Upper lobe of right lung (tissue), 1 donor: ENCODE measurements around the gene RNH1. TPM values are rescaled to one million over a fixed set of nuclear protein-coding genes. Genes with fewer than 3 reads are reported as not detected.

Source experiments
- ATAC-seq: fragments of 200-7000 bp; cut with Tn5 transposase; one replicate; pipeline ENCODE4 v1.9.1; 2020; ENCODE audit warnings: mild to moderate bottlenecking, moderate library complexity
- DNase-seq: peaks from one replicate; pipeline ENCODE4 v3.0.0-alpha.2; 2020
- H3K27ac ChIP-seq: fragments of 200-600 bp; one replicate; pipeline ENCODE4 v1.8.0; 2022
- H3K27me3 ChIP-seq: fragments of 200-600 bp; one replicate; pipeline ENCODE4 v1.8.0; 2022; ENCODE audit warnings: mild to moderate bottlenecking
- H3K36me3 ChIP-seq: fragments of 200-600 bp; one replicate; pipeline ENCODE4 v1.8.0; 2022
- H3K4me1 ChIP-seq: fragments of 200-600 bp; one replicate; pipeline ENCODE4 v1.8.0; 2022
- H3K4me3 ChIP-seq: fragments of 200-600 bp; one replicate; pipeline ENCODE4 v1.8.0; 2022; ENCODE audit warnings: mild to moderate bottlenecking
- H3K9me3 ChIP-seq: fragments of 200-600 bp; one replicate; pipeline ENCODE4 v1.8.0; 2022
- CTCF ChIP-seq: fragments of 200-600 bp; IDR thresholded peaks from one replicate; pipeline ENCODE4 v1.8.0; 2022; ENCODE audit warnings: antibody characterized with exemption
- intact Hi-C: fragments of 100-400 bp; cut with DNase I; formaldehyde crosslinking; loops from one replicate; pipeline ENCODE4 v1.11.0; 2022
- total RNA-seq: library from RNA; stranded (reverse); fragmentation: NEBNext Ultra II Directional; extraction: Animal tissue kit (Norgen Biotek cat#: 25700); gene quantifications from one replicate; pipeline ENCODE4 v1.2.1, GENCODE V29; 2021
- donor health status: DM: no; HTN: yes; CAD: no; lungs with severe emphysema.

Gene RNH1
- total RNA-seq, 1 donor from 2014 or later = 245 TPM

GRCh38 chr11:476416-476815 is 30.6 kb downstream of the RNH1 start:
- no peak overlapping the region for H3K4me3 ChIP-seq
- H3K27me3 ChIP-seq = no peaks in the 10 kb centered on the region
- ATAC-seq = no peak
- H3K27ac ChIP-seq = no peak overlapping the region
- no peak for DNase-seq
- H3K36me3 ChIP-seq = no peaks in the 10 kb centered on the region
- TF ChIP-seq CTCF = no peak
- H3K4me1 ChIP-seq = no peaks in the 10 kb centered on the region
- intact Hi-C loops = no loop called here
- H3K9me3 ChIP-seq = no peaks in the 10 kb centered on the region

- intact Hi-C loops = no loop called here
- TF ChIP-seq CTCF = no peak
- H3K4me1 ChIP-seq = peaks cover 4% of the 10 kb centered on the region
- H3K36me3 ChIP-seq = no peaks in the 10 kb centered on the region
- no peak for DNase-seq
- no peaks in the 10 kb centered on the region for H3K9me3 ChIP-seq
- ATAC-seq = no peak
- no peak overlapping the region for H3K4me3 ChIP-seq
- no peak overlapping the region for H3K27ac ChIP-seq
- no peaks in the 10 kb centered on the region for H3K27me3 ChIP-seq
Observed at GRCh38 chr11:475941-476340, 31.1 kb downstream of the RNH1 start.

DNA sequence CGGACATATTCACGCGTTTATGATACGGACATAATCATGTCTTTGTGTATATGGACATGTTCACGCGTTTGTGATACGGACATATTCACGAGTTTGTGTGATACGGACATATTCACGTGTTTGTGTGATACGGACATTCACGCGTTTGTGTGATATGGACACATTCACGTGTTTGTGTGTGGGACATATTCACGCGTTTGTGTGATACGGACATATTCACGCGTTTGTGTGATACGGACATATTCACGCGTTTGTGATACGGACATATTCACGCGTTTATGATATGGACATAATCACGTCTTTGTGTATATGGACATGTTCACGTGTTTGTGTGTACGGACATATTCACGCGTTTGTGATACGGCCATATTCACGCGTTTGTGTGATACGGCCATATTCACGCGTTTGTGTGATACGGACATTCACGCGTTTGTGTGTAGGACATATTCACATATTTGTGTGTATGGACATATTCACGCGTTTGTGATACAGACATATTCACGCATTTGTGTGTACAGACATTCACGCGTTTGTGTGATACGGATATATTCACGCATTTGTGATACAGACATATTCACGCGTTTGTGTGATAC is 32.0 kb downstream of the RNH1 start:
- H3K4me1 ChIP-seq = peaks cover 14% of the 10 kb centered on the region
- DNase-seq (no peak), ATAC-seq (no peak)
- H3K9me3 ChIP-seq = no peaks in the 10 kb centered on the region
- no peak for TF ChIP-seq CTCF
- H3K27ac ChIP-seq = no peak overlapping the region
- no peaks in the 10 kb centered on the region for H3K27me3 ChIP-seq
- intact Hi-C loops = no loop called here
- no peak overlapping the region for H3K4me3 ChIP-seq
- H3K36me3 ChIP-seq = no peaks in the 10 kb centered on the region

DNA sequence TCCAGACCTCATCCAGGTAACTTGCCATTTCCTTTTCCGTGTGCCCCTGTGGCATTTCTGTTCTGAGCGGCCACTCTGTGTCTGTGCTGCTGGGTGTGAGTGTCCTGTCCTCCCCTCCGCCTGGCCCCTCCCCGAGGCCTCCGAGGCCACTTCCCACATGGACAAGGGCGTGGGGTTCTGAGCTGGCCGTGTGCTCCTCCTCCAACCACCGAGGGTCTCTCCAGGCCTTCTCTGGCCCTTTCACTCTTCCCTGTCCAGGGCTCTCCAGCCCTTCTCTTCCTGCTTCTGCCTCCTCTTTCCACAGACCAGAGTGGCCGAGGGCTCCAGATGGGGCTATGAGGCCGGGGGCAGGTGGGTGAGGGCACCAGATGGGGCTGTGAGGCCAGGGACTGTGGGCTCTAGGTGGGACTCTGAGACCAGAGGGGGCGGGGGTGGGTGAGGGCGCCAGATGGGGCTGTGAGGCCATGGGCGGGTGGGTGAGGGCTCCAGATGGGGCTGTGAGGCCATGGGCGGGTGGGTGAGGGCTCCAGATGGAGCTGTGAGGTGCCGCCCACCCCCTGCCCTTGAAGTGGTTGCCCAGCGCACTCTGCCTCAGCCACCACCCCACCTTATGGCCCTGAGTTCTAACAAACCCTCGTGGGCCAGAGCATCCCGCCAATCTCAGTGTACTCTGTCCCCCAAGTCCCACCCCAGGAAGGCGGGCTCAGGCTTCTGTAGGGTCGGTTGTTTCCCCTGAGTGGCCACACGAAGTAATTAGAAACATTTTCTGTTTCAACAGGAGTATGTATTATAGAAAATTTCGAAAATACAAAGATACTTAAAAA is 32.9 kb downstream of the RNH1 start:
- H3K9me3 ChIP-seq = no peaks in the 10 kb centered on the region
- H3K4me3 ChIP-seq = no peak overlapping the region
- ATAC-seq = no peak
- H3K4me1 ChIP-seq = peaks cover 16% of the 10 kb centered on the region
- no peaks in the 10 kb centered on the region for H3K27me3 ChIP-seq
- TF ChIP-seq CTCF = no peak
- no peak overlapping the region for H3K27ac ChIP-seq
- H3K36me3 ChIP-seq = no peaks in the 10 kb centered on the region
- DNase-seq = no peak
- intact Hi-C loops = no loop called here

- no peak for TF ChIP-seq CTCF
- intact Hi-C loops = no loop called here
- Histone ChIP-seq H3K9me3 (no peaks in the 10 kb centered on the region), H3K36me3 (no peaks in the 10 kb centered on the region), H3K4me1 (peaks cover 16% of the 10 kb centered on the region), H3K27me3 (no peaks in the 10 kb centered on the region), H3K4me3 (no peak overlapping the region), H3K27ac (no peak overlapping the region)
- ATAC-seq = no peak
- no peak for DNase-seq
Observed at GRCh38 chr11:473415-473814, 33.6 kb downstream of the RNH1 start.
